HepG2 (cell line): ENCODE measurements around the gene HEPH. TPM values are rescaled to one million over a fixed set of nuclear protein-coding genes. Genes with fewer than 3 reads are reported as not detected.

Source experiments
- ATAC-seq: fragments of 200-7000 bp; cut with Tn5 transposase; 3 replicates; pipeline ENCODE4 v1.9.1; 2020; ENCODE audit warnings: mild to moderate bottlenecking, moderate library complexity
- BruUV-seq: library from RNA; stranded (reverse); fragments of 400-500 nt; replicated peaks from 2 replicates; lab custom pipeline; 2021; lab: Mats Ljungman, UMichigan
- CTCF ChIA-PET: fragments of 300-600 bp; formaldehyde crosslinking; extraction: SDS; loops from one replicate; lab custom pipeline; 2021; ENCODE audit warnings: low total read pairs, inconsistent platforms, low intra/inter-chr PET ratio; lab: Yijun Ruan, JAX
- POLR2A ChIA-PET: fragments of 350-600 bp; sonication (Branson Sonifier 250); formaldehyde crosslinking; loops from one replicate; lab custom pipeline; 2020; ENCODE audit warnings: antibody characterized with exemption, inconsistent platforms; lab: Yijun Ruan, JAX
- DNase-seq: peaks from one replicate; pipeline ENCODE4 v3.0.0-alpha.2; 2015; ENCODE audit warnings: low spot score
- FAIRE-seq: peaks from 3 replicates; lab custom pipeline; 2011; peaks lifted over from hg19 to GRCh38; lab: Jason Lieb, UNC
- H2AFZ ChIP-seq: one replicate; pipeline ENCODE4 v1.6.1; 2011; ENCODE audit warnings: low read length, inconsistent platforms
- H3K27ac ChIP-seq: fragments of 300-600 bp; 3 replicates; pipeline ENCODE4 v1.8.0; 2011; ENCODE audit warnings: mixed run types, mild to moderate bottlenecking, mixed read lengths, low read length, inconsistent platforms; ENCODE audit not compliant: insufficient read depth; ENCODE audit errors: extremely low read length
- H3K27me3 ChIP-seq, 2 experiments: fragments of 200-600 bp in 1 of 2; 2 replicates in 1 of 2; 3 replicates in 1 of 2; pipeline versions ENCODE4 v1.6.0 to v1.8.0; 2011; ENCODE audit warnings: low read length in 2 of 2, mild to moderate bottlenecking in 2 of 2, moderate library complexity in 2 of 2, inconsistent platforms in 1 of 2; ENCODE audit not compliant: insufficient read depth in 2 of 2, control insufficient read depth in 1 of 2
- H3K36me3 ChIP-seq, 2 experiments: fragments of 200-600 bp in 1 of 2; replicated peaks in 1 of 2; 2 replicates in 1 of 2; 3 replicates in 1 of 2; pipeline versions ENCODE4 v1.5.1 to v1.8.0; 2011; ENCODE audit warnings: low read length in 2 of 2, inconsistent platforms in 1 of 2; ENCODE audit not compliant: insufficient read depth in 2 of 2, control insufficient read depth in 1 of 2
- H3K4me1 ChIP-seq: 2 replicates; pipeline ENCODE4 v1.5.1; 2012; ENCODE audit warnings: low read length, inconsistent platforms; ENCODE audit not compliant: insufficient read depth
- H3K4me2 ChIP-seq: 2 replicates; pipeline ENCODE4 v1.6.0; 2011; ENCODE audit warnings: low read depth, low read length, inconsistent platforms
- H3K4me3 ChIP-seq, 3 experiments: fragments of 200-600 bp in 1 of 3; sonication (generic), shearing (Covaris generic) in 1 of 3; replicated peaks in 1 of 3; 2 replicates each; pipeline ENCODE4 v1.5.1; 2011 to 2016; ENCODE audit warnings: low read length in 3 of 3, inconsistent platforms in 2 of 3, low read depth in 2 of 3, mild to moderate bottlenecking in 2 of 3, control low read depth in 1 of 3, mixed read lengths in 1 of 3; ENCODE audit not compliant: insufficient read depth in 1 of 3
- H3K79me2 ChIP-seq: one replicate; pipeline ENCODE4 v1.6.1; 2011; ENCODE audit warnings: low read length, inconsistent platforms; ENCODE audit not compliant: insufficient read depth
- H3K9ac ChIP-seq: 2 replicates; pipeline ENCODE4 v1.6.0; 2011; ENCODE audit warnings: mild to moderate bottlenecking, low read depth, low read length, inconsistent platforms; ENCODE audit not compliant: insufficient read depth
- H3K9me3 ChIP-seq: 2 replicates; pipeline ENCODE4 v1.5.1; 2012; ENCODE audit warnings: mild to moderate bottlenecking, low read length
- H4K20me1 ChIP-seq: 2 replicates; pipeline ENCODE4 v1.6.0; 2011; ENCODE audit warnings: inconsistent platforms, mild to moderate bottlenecking, low read length, moderate library complexity; ENCODE audit not compliant: insufficient read depth
- AHDC1 ChIP-seq: sonication (generic); formaldehyde crosslinking; IDR thresholded peaks from 2 replicates; pipeline ENCODE4 v1.5.1; 2020; ENCODE audit warnings: mild to moderate bottlenecking, missing genetic modification reagents, borderline replicate concordance
- AHR ChIP-seq: IDR thresholded peaks from 2 replicates; pipeline ENCODE4 v1.6.1; 2018; ENCODE audit warnings: missing genetic modification reagents, missing compliant biosample characterization
- ATRX ChIP-seq: sonication (generic); formaldehyde crosslinking; IDR thresholded peaks from 2 replicates; pipeline ENCODE4 v1.4.0; 2020; ENCODE audit warnings: missing genetic modification reagents, borderline replicate concordance
- BORCS8-MEF2B ChIP-seq: sonication (generic); formaldehyde crosslinking; IDR thresholded peaks from 2 replicates; pipeline ENCODE4 v1.8.0; 2022; ENCODE audit warnings: mild to moderate bottlenecking, missing genetic modification reagents
- ONECUT2 ChIP-seq: sonication (generic); formaldehyde crosslinking; IDR thresholded peaks from 2 replicates; pipeline ENCODE4 v1.4.0; 2020; ENCODE audit warnings: missing genetic modification reagents
- ZNF292 ChIP-seq: sonication (generic); formaldehyde crosslinking; IDR thresholded peaks from 2 replicates; pipeline ENCODE4 v1.8.1; 2022; ENCODE audit warnings: mild to moderate bottlenecking, low read depth, missing genetic modification reagents, borderline replicate concordance
- ZNF326 ChIP-seq: sonication (generic); formaldehyde crosslinking; IDR thresholded peaks from 2 replicates; pipeline ENCODE4 v1.4.0; 2020; ENCODE audit warnings: missing genetic modification reagents, borderline replicate concordance
- ZNF574 ChIP-seq: sonication (generic); formaldehyde crosslinking; IDR thresholded peaks from 2 replicates; pipeline ENCODE4 v1.4.0; 2020; ENCODE audit warnings: missing genetic modification reagents
- ZNF672 ChIP-seq: sonication (generic); formaldehyde crosslinking; IDR thresholded peaks from 2 replicates; pipeline ENCODE4 v1.8.1; 2022; ENCODE audit warnings: missing genetic modification reagents
- ZNF770 ChIP-seq: sonication (generic); formaldehyde crosslinking; IDR thresholded peaks from 2 replicates; pipeline ENCODE4 v1.5.0; 2020; ENCODE audit warnings: mild to moderate bottlenecking, missing genetic modification reagents
- ZNF792 ChIP-seq: IDR thresholded peaks from 2 replicates; pipeline ENCODE4 v1.6.1; 2016
- WGBS: methylation state at CpG from one replicate; pipeline ENCODE4 v1.1.6; 2017; ENCODE audit warnings: low lambda C conversion rate; 5-methylcytosine and 5-hydroxymethylcytosine counted together
- in situ Hi-C: cut with HindIII; loops from 2 replicates; pipeline ENCODE4 v1.10.0; 2017; ENCODE audit warnings: low pct_unique_long_range_greater_than_20kb; ENCODE audit not compliant: extremely low pct_ligation_motif_present
- intact Hi-C: fragments of 100-400 bp; cut with micrococcal nuclease; formaldehyde crosslinking; loops from one replicate; pipeline ENCODE4 v1.10.0; 2022; ENCODE audit not compliant: unreplicated experiment
- polyA plus RNA-seq, 8 experiments: library from polyadenylated mRNA; depleted of rRNA in 3 of 8; stranded (reverse) in 7 of 8; unstranded in 1 of 8; fragments of >200 nt; fragmentation: Illumina TruSeq in 4 of 8; extraction: Trizol in 4 of 8; gene quantifications; 2 replicates each; pipeline versions ENCODE4 v1.2.1 to v1.2.3, GENCODE V29; 2011 to 2016; ENCODE audit warnings: low read depth in 4 of 8, missing spikeins in 1 of 8, mixed read lengths in 1 of 8; ENCODE audit not compliant: insufficient read depth in 1 of 8
- total RNA-seq, 5 experiments: library from RNA; depleted of rRNA; stranded (reverse); fragments of >200 nt; fragmentation: Illumina TruSeq; extraction: Trizol; gene quantifications; 2 replicates each; pipeline ENCODE4 v1.2.3, GENCODE V29; 2016; ENCODE audit warnings: low read depth in 1 of 5
- TF ChIP-seq, protein P1 (sequence below): sonication (generic); formaldehyde crosslinking; IDR thresholded peaks from 2 replicates; pipeline ENCODE4 v1.8.0; 2022; ENCODE audit warnings: missing genetic modification reagents, mild to moderate bottlenecking, moderate library complexity, borderline replicate concordance

The HEPH gene
- total and polyA plus RNA-seq, 2 of the 13 experiments (the other 11 are each of a cell fraction or from before 2014, with no cell fraction given): not detected

- in situ Hi-C loops (no loop called here), intact Hi-C loops (no loop called here)
- H3K4me2 ChIP-seq: no peak overlapping the region
- WGBS: no CpG with 5 or more reads among the region's 3 CpGs
- H4K20me1 ChIP-seq: no peaks in the 10 kb centered on the region
- no peak for ATAC-seq
- TF ChIP-seq ZNF326 (CRISPR knock-in tag): no peak
- TF ChIP-seq ATRX (CRISPR knock-in tag): no peak
- TF ChIP-seq ZNF574 (CRISPR knock-in tag): no peak
- TF ChIP-seq ZNF770 (CRISPR knock-in tag): no peak
- no peak for TF ChIP-seq BORCS8-MEF2B (CRISPR knock-in tag)
- no peak for TF ChIP-seq AHDC1 (CRISPR knock-in tag)
- no peak for TF ChIP-seq AHR (CRISPR knock-in tag)
- TF ChIP-seq ZNF672 (CRISPR knock-in tag): no peak
- TF ChIP-seq, protein P1, sequence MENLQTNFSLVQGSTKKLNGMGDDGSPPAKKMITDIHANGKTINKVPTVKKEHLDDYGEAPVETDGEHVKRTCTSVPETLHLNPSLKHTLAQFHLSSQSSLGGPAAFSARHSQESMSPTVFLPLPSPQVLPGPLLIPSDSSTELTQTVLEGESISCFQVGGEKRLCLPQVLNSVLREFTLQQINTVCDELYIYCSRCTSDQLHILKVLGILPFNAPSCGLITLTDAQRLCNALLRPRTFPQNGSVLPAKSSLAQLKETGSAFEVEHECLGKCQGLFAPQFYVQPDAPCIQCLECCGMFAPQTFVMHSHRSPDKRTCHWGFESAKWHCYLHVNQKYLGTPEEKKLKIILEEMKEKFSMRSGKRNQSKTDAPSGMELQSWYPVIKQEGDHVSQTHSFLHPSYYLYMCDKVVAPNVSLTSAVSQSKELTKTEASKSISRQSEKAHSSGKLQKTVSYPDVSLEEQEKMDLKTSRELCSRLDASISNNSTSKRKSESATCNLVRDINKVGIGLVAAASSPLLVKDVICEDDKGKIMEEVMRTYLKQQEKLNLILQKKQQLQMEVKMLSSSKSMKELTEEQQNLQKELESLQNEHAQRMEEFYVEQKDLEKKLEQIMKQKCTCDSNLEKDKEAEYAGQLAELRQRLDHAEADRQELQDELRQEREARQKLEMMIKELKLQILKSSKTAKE (CRISPR knock-in tag): no peak
- no peak for TF ChIP-seq ZNF792 (CRISPR knock-in tag)
- no peak for TF ChIP-seq ZNF292 (CRISPR knock-in tag)
- no peak for TF ChIP-seq ONECUT2 (CRISPR knock-in tag)
- no peaks in the 10 kb centered on the region for H3K79me2 ChIP-seq
- H3K27me3 ChIP-seq: no peaks in the 10 kb centered on the region
- H3K9me3 ChIP-seq: no peaks in the 10 kb centered on the region; the same call in 1 of the 2 replicates
- H3K4me3 ChIP-seq: no peak overlapping the region
- POLR2A ChIA-PET: no interaction called here
- H2AFZ ChIP-seq: no peak overlapping the region
- H3K36me3 ChIP-seq: no peaks in the 10 kb centered on the region
- H3K27ac ChIP-seq: no peak overlapping the region
- no TSS peak for BruUV-seq
- DNase-seq: no peak
- no peak for FAIRE-seq
- no peak overlapping the region for H3K9ac ChIP-seq
- H3K4me1 ChIP-seq: no peaks in the 10 kb centered on the region
- CTCF ChIA-PET: no interaction called here
These were observed 37.4 kb upstream of the HEPH start for GRCh38 chrX:66126662-66127061.
